H1 (cell line): Measurements from ENCODE around the gene DMWD. TPM values are rescaled to one million over a fixed set of nuclear protein-coding genes. Genes with fewer than 3 reads are reported as not detected.

Experiments
- CTCF ChIA-PET: fragments of 300-600 bp; sonication (Branson Sonifier 250); formaldehyde crosslinking; loops from one replicate; lab custom pipeline; 2021; ENCODE audit not compliant: partially characterized antibody; lab: Charles Lee
- POLR2A ChIA-PET: fragments of 300-600 bp; sonication (Branson Sonifier 250); formaldehyde crosslinking; loops from one replicate; lab custom pipeline; 2021; ENCODE audit warnings: inconsistent platforms; ENCODE audit not compliant: partially characterized antibody; lab: Charles Lee
- DNase-seq, 2 experiments: peaks; one replicate each; pipeline versions ENCODE4 v3.0.0 to v3.0.0-alpha.2; 2010 to 2022; ENCODE audit warnings: low spot score in 2 of 2, low read depth in 1 of 2, mixed read lengths in 1 of 2
- FAIRE-seq: peaks from 2 replicates; lab custom pipeline; 2011; peaks lifted over from hg19 to GRCh38; lab: Jason Lieb, UNC
- H2AFZ ChIP-seq: 2 replicates; pipeline ENCODE4 v1.8.1; 2012; ENCODE audit warnings: low read length, inconsistent platforms
- H2AK5ac ChIP-seq: 2 replicates; pipeline ENCODE4 v1.6.1; 2013; ENCODE audit warnings: low read depth, low read length
- H2BK120ac ChIP-seq: replicated peaks from 2 replicates; pipeline ENCODE3; 2013; ENCODE audit warnings: low read depth, low read length, inconsistent platforms
- H2BK12ac ChIP-seq: 2 replicates; pipeline ENCODE4 v1.6.1; 2013; ENCODE audit warnings: low read depth, low read length
- H2BK15ac ChIP-seq: 2 replicates; pipeline ENCODE4 v1.6.1; 2013; ENCODE audit warnings: low read length
- H2BK20ac ChIP-seq: 2 replicates; pipeline ENCODE4 v1.6.1; 2013; ENCODE audit warnings: low read length
- H2BK5ac ChIP-seq: 2 replicates; pipeline ENCODE4 v1.6.1; 2013; ENCODE audit warnings: low read depth, low read length
- H3K14ac ChIP-seq: 2 replicates; pipeline ENCODE4 v1.6.1; 2013; ENCODE audit warnings: inconsistent platforms; ENCODE audit not compliant: insufficient read length
- H3K18ac ChIP-seq: 2 replicates; pipeline ENCODE4 v1.6.1; 2013; ENCODE audit warnings: low read length; ENCODE audit errors: extremely low read depth
- H3K23ac ChIP-seq: 2 replicates; pipeline ENCODE4 v1.6.1; 2013; ENCODE audit warnings: inconsistent platforms; ENCODE audit not compliant: insufficient read length
- H3K23me2 ChIP-seq: 2 replicates; pipeline ENCODE4 v1.6.1; 2013; ENCODE audit warnings: low read depth, low read length
- H3K27ac ChIP-seq: 2 replicates; pipeline ENCODE4 v1.6.1; 2011; ENCODE audit warnings: low read depth, low read length, inconsistent platforms
- H3K27me3 ChIP-seq, 4 experiments: replicated peaks in 1 of 4; 1 replicate in 1 of 4; 2 replicates in 3 of 4; pipeline versions ENCODE4 v1.6.1 to v1.8.1; 2011 to 2013; ENCODE audit warnings: low read length in 3 of 4, mild to moderate bottlenecking in 3 of 4, inconsistent platforms in 2 of 4, mixed read lengths in 2 of 4, moderate library complexity in 1 of 4; ENCODE audit not compliant: control insufficient read depth in 3 of 4, insufficient read depth in 3 of 4; ENCODE audit errors: extremely low read depth in 1 of 4
- H3K36me3 ChIP-seq, 4 experiments: 2 replicates each; pipeline versions ENCODE4 v1.6.1 to v1.8.1; 2011 to 2013; ENCODE audit warnings: mild to moderate bottlenecking in 4 of 4, low read length in 3 of 4, moderate library complexity in 2 of 4, control low read depth in 1 of 4, inconsistent platforms in 1 of 4; ENCODE audit not compliant: insufficient read depth in 4 of 4, control insufficient read depth in 2 of 4
- H3K4ac ChIP-seq: replicated peaks from 2 replicates; pipeline ENCODE3; 2013; ENCODE audit warnings: low read length, low read depth, mixed read lengths, inconsistent platforms; ENCODE audit not compliant: insufficient read length
- H3K4me1 ChIP-seq, 4 experiments: replicated peaks in 1 of 4; 1 replicate in 1 of 4; 2 replicates in 3 of 4; pipeline versions ENCODE4 v1.6.1 to v1.8.1; 2011 to 2013; ENCODE audit warnings: low read length in 3 of 4, inconsistent platforms in 2 of 4, mixed read lengths in 1 of 4; ENCODE audit not compliant: insufficient read depth in 4 of 4, control insufficient read depth in 3 of 4
- H3K4me2 ChIP-seq, 2 experiments: 2 replicates each; pipeline versions ENCODE4 v1.6.1 to v1.8.1; 2011 to 2013; ENCODE audit warnings: low read depth in 2 of 2, low read length in 2 of 2, control low read depth in 1 of 2, inconsistent platforms in 1 of 2, mild to moderate bottlenecking in 1 of 2; ENCODE audit not compliant: insufficient read depth in 1 of 2
- H3K4me3 ChIP-seq, 4 experiments: fragments of 200-600, 300-600 bp in 1 of 4; sonication (generic), shearing (Covaris generic), sonication (Bioruptor Twin) in 1 of 4; 2 replicates each; pipeline versions ENCODE4 v1.5.1 to v1.8.1; 2011 to 2016; ENCODE audit warnings: low read length in 4 of 4, low read depth in 3 of 4, control low read depth in 2 of 4, inconsistent platforms in 2 of 4, mild to moderate bottlenecking in 2 of 4, mixed read lengths in 1 of 4, moderate library complexity in 1 of 4; ENCODE audit not compliant: insufficient read depth in 2 of 4; ENCODE audit errors: extremely low read depth in 1 of 4
- H3K56ac ChIP-seq: replicated peaks from 2 replicates; pipeline ENCODE3; 2013; ENCODE audit warnings: low read depth, mild to moderate bottlenecking, mixed read lengths, low read length, inconsistent platforms; ENCODE audit not compliant: insufficient read length
- H3K79me1 ChIP-seq: 2 replicates; pipeline ENCODE4 v1.6.1; 2013; ENCODE audit warnings: low read depth, low read length, control low read depth
- H3K79me2 ChIP-seq, 2 experiments: 2 replicates each; pipeline versions ENCODE4 v1.6.1 to v1.8.1; 2012 to 2013; ENCODE audit warnings: low read length in 2 of 2, mild to moderate bottlenecking in 2 of 2, inconsistent platforms in 1 of 2; ENCODE audit not compliant: insufficient read depth in 2 of 2, control insufficient read depth in 1 of 2
- H3K9ac ChIP-seq, 4 experiments: replicated peaks in 1 of 4; 1 replicate in 1 of 4; 2 replicates in 3 of 4; pipeline versions ENCODE4 v1.6.1 to v1.8.1; 2011 to 2013; ENCODE audit warnings: low read depth in 3 of 4, low read length in 3 of 4, control low read depth in 2 of 4, mild to moderate bottlenecking in 2 of 4, moderate library complexity in 2 of 4, inconsistent platforms in 1 of 4; ENCODE audit errors: extremely low read depth in 1 of 4
- H3K9me3 ChIP-seq, 2 experiments: 2 replicates each; pipeline versions ENCODE4 v1.6.1 to v1.8.1; 2012 to 2013; ENCODE audit warnings: mild to moderate bottlenecking in 2 of 2, moderate library complexity in 2 of 2, control low read depth in 1 of 2, inconsistent platforms in 1 of 2, low read depth in 1 of 2, low read length in 1 of 2, mixed read lengths in 1 of 2; ENCODE audit not compliant: insufficient read depth in 2 of 2
- H4K20me1 ChIP-seq, 2 experiments: replicated peaks in 1 of 2; 2 replicates each; pipeline versions ENCODE3 to v1.8.1; 2011 to 2013; ENCODE audit warnings: inconsistent platforms in 2 of 2, low read length in 2 of 2, mild to moderate bottlenecking in 1 of 2; ENCODE audit not compliant: insufficient read depth in 2 of 2, control insufficient read depth in 1 of 2
- H4K5ac ChIP-seq: 2 replicates; pipeline ENCODE4 v1.6.1; 2013; ENCODE audit warnings: low read length, low read depth, mixed read lengths, inconsistent platforms; ENCODE audit not compliant: insufficient read length
- H4K8ac ChIP-seq: 2 replicates; pipeline ENCODE4 v1.8.0; 2013; ENCODE audit warnings: mild to moderate bottlenecking, moderate library complexity, low read length, inconsistent platforms; ENCODE audit not compliant: insufficient read depth; ENCODE audit errors: extremely low read depth
- H4K91ac ChIP-seq: replicated peaks from 2 replicates; pipeline ENCODE3; 2013; ENCODE audit warnings: low read length, mixed read lengths, inconsistent platforms; ENCODE audit not compliant: insufficient read length
- ATF2 ChIP-seq: IDR thresholded peaks from 2 replicates; pipeline ENCODE4 v1.6.1; 2012; ENCODE audit warnings: low read length, inconsistent platforms
- KDM1A ChIP-seq: fragments of 200-600, 300-600 bp; sonication (generic); IDR thresholded peaks from 2 replicates; pipeline ENCODE4 v1.7.1; 2016; ENCODE audit warnings: mild to moderate bottlenecking, low read length, borderline replicate concordance
- KDM4A ChIP-seq: IDR thresholded peaks from one replicate; pipeline ENCODE4 v1.7.1; 2012; ENCODE audit warnings: low read depth, mild to moderate bottlenecking, moderate library complexity, low read length, inconsistent platforms; ENCODE audit not compliant: severe bottlenecking
- MAX ChIP-seq: IDR thresholded peaks from 2 replicates; pipeline ENCODE4 v1.6.1; 2012; ENCODE audit warnings: inconsistent platforms
- NRF1 ChIP-seq: IDR thresholded peaks from 2 replicates; pipeline ENCODE4 v1.6.1; 2011; ENCODE audit warnings: mild to moderate bottlenecking, low read depth, low read length, improper control_type of control experiment
- POLR2AphosphoS5 ChIP-seq: IDR thresholded peaks from 2 replicates; pipeline ENCODE4 v1.6.1; 2011; ENCODE audit warnings: low read depth, low read length
- RFX5 ChIP-seq: IDR thresholded peaks from 2 replicates; pipeline ENCODE4 v1.6.1; 2011; ENCODE audit warnings: low read depth, low read length, improper control_type of control experiment, borderline replicate concordance
- RNF2 ChIP-seq: fragments of 200-900, 300-1000 bp; sonication (generic); IDR thresholded peaks from 2 replicates; pipeline ENCODE4 v1.7.1; 2016; ENCODE audit warnings: borderline replicate concordance, low read depth, mild to moderate bottlenecking, antibody characterized with exemption, low read length; ENCODE audit not compliant: poor library complexity, severe bottlenecking; ENCODE audit errors: missing control alignments
- YY1 ChIP-seq: IDR thresholded peaks from 2 replicates; pipeline ENCODE4 v1.6.1; 2011; ENCODE audit warnings: low read depth, mild to moderate bottlenecking, low read length
- WGBS, 2 experiments: shearing (Covaris generic) in 1 of 2; methylation state at CpG; one replicate each; pipeline versions ENCODE4 v1.1.6 to v1.1.7; 2013 to 2015; ENCODE audit warnings: low lambda C conversion rate in 2 of 2, mixed read lengths in 2 of 2, inconsistent platforms in 1 of 2, low coverage in 1 of 2, missing lambda C conversion rate in 1 of 2; ENCODE audit not compliant: insufficient replicate concordance in 2 of 2, insufficient coverage in 1 of 2, insufficient read length in 1 of 2; ENCODE audit errors: extremely low coverage in 1 of 2, missing lambda C conversion rate in 1 of 2; 5-methylcytosine and 5-hydroxymethylcytosine counted together
- polyA plus RNA-seq, 7 experiments: library from polyadenylated mRNA; depleted of rRNA in 3 of 7; stranded (reverse) in 5 of 7; unstranded in 2 of 7; fragments of >200 nt in 5 of 7; fragments of 200-250 nt in 2 of 7; gene quantifications; 1 replicate in 5 of 7; 2 replicates in 1 of 7; 4 replicates in 1 of 7; pipeline versions ENCODE4 v1.2.1 to v1.2.3, GENCODE V29; 2011 to 2013; ENCODE audit warnings: missing spikeins in 2 of 7, mixed read lengths in 2 of 7
- total RNA-seq: library from RNA; stranded (reverse); fragmentation: NEBNext Ultra II Directional; extraction: Animal tissue kit (Norgen Biotek cat#: 25700); gene quantifications from 2 replicates; pipeline ENCODE4 v1.2.1, GENCODE V29; 2021

Gene DMWD
- total and polyA plus RNA-seq, 2 of the 8 experiments (the other 6 are each of a cell fraction or from before 2014, with no cell fraction given) = 13.6 to 41.0 TPM

GRCh38 chr19:45774765-45775164 is 17.9 kb downstream of the DMWD start:
- Histone ChIP-seq H3K18ac (no peak overlapping the region), H3K4me3 (no peak overlapping the region), H4K5ac (no peak overlapping the region), H3K4ac (no peak overlapping the region), H3K9me3 (no peaks in the 10 kb centered on the region), H4K20me1 (peaks cover 3 to 4% of the 10 kb centered on the region in 2 experiments), H3K56ac (no peak overlapping the region), H3K4me2 (no peak overlapping the region), H3K36me3 (peaks cover 6 to 10% (median 7%) of the 10 kb centered on the region in 4 experiments; a peak in 5 of 8 replicates), H2AFZ (no peak overlapping the region), H2BK120ac (no peak overlapping the region), H2AK5ac (no peak overlapping the region), H4K91ac (no peak overlapping the region), H2BK20ac (no peak overlapping the region), H3K79me1 (no peaks in the 10 kb centered on the region), H3K27ac (no peak overlapping the region), H3K14ac (no peak overlapping the region), H2BK15ac (no peak overlapping the region), H4K8ac (no peak overlapping the region), H2BK5ac (no peak overlapping the region), H2BK12ac (no peak overlapping the region), H3K9ac (no peak overlapping the region), H3K23ac (no peak overlapping the region), H3K27me3 (peaks cover 0 to under 1% (median 0%) of the 10 kb centered on the region in 4 experiments; a peak in 1 of 7 replicates), H3K79me2 (no peaks in the 10 kb centered on the region), H3K4me1 (peaks cover 0 to 11% (median 7%) of the 10 kb centered on the region in 4 experiments; a peak in 6 of 7 replicates), H3K23me2 (peaks cover 15% of the 10 kb centered on the region)
- FAIRE-seq (peak; percentile 85), DNase-seq (peak; percentile 81 to 87)
- POLR2A ChIA-PET = interaction anchor here (0.8 to 12.8 kb wide), 9 partner anchors 6 to 57 kb away, joined by 3 to 175 read pairs (median 4); partner anchors contain the start of genes DMPK and RSPH6A
- CTCF ChIA-PET = interaction anchor here (0.6 to 3.0 kb wide), 16 partner anchors 8 to 107 kb away, joined by 3 to 15 read pairs (median 4); partner anchors contain the start of gene DMWD
- 70% methylated on average over 9 of the region's 9 CpGs; no CpG with 5 or more reads in 1 of the 2 experiments for WGBS, 2 experiments
- TF ChIP-seq NRF1 (no peak), POLR2AphosphoS5 (peak; percentile 40; the same call in 1 of the 2 replicates), MAX (peak; percentile 85), KDM1A (no peak), ATF2 (no peak), YY1 (peak; percentile 24; the same call in 1 of the 2 replicates), RNF2 (no peak), RFX5 (no peak), KDM4A (no peak)
